ENCODE measurements around the gene ABCA8. TPM values are rescaled to one million over a fixed set of nuclear protein-coding genes. Genes with fewer than 3 reads are reported as not detected.

ABCA8 gene
- total and polyA plus RNA-seq, 2 of the 8 experiments (the other 6 are each of a cell fraction or from before 2014, with no cell fraction given), result not detected

- Histone ChIP-seq H3K9me3 (ENCODE audit: insufficient read depth in 2 of 2, low read depth in 1 of 2, low read length in 1 of 2) (no peaks in the 10 kb centered on the region), H3K79me2 (ENCODE audit: control insufficient read depth in 1 of 2, insufficient read depth in 2 of 2, low read length in 2 of 2) (no peaks in the 10 kb centered on the region), H3K23me2 (ENCODE audit: low read depth, low read length) (no peaks in the 10 kb centered on the region), H4K20me1 (replicated peaks in 1 of 2; ENCODE audit: control insufficient read depth in 1 of 2, insufficient read depth in 2 of 2, low read length in 2 of 2) (no peaks in the 10 kb centered on the region), H3K18ac (ENCODE audit: extremely low read depth, low read length) (no peak overlapping the region), H4K8ac (ENCODE audit: extremely low read depth, insufficient read depth, low read length) (no peak overlapping the region), H3K4me3 (ENCODE audit: extremely low read depth in 1 of 4, insufficient read depth in 2 of 4, low read depth in 3 of 4, low read length in 4 of 4) (no peak overlapping the region), H2BK20ac (ENCODE audit: low read length) (no peak overlapping the region), H2AFZ (ENCODE audit: low read length) (no peak overlapping the region), H2BK120ac (replicated peaks; ENCODE audit: low read depth, low read length) (no peak overlapping the region), H3K14ac (ENCODE audit: insufficient read length) (no peak overlapping the region), H4K91ac (replicated peaks; ENCODE audit: insufficient read length, low read length) (no peak overlapping the region), H2BK15ac (ENCODE audit: low read length) (no peak overlapping the region), H2BK12ac (ENCODE audit: low read depth, low read length) (no peak overlapping the region), H3K4me2 (ENCODE audit: insufficient read depth in 1 of 2, low read depth in 2 of 2, low read length in 2 of 2) (no peak overlapping the region), H3K79me1 (ENCODE audit: low read depth, low read length) (no peaks in the 10 kb centered on the region), H3K36me3 (ENCODE audit: control insufficient read depth in 2 of 4, insufficient read depth in 4 of 4, low read length in 3 of 4) (no peaks in the 10 kb centered on the region), H3K27me3 (replicated peaks in 1 of 4; ENCODE audit: control insufficient read depth in 3 of 4, extremely low read depth in 1 of 4, insufficient read depth in 3 of 4, low read length in 3 of 4) (no peaks in the 10 kb centered on the region), H3K23ac (ENCODE audit: insufficient read length) (no peak overlapping the region), H3K56ac (replicated peaks; ENCODE audit: insufficient read length, low read depth, low read length) (no peak overlapping the region), H3K4me1 (replicated peaks in 1 of 4; ENCODE audit: control insufficient read depth in 3 of 4, insufficient read depth in 4 of 4, low read length in 3 of 4) (no peaks in the 10 kb centered on the region), H4K5ac (ENCODE audit: insufficient read length, low read depth, low read length) (no peak overlapping the region), H3K9ac (replicated peaks in 1 of 4; ENCODE audit: extremely low read depth in 1 of 4, low read depth in 3 of 4, low read length in 3 of 4) (no peak overlapping the region), H3K4ac (replicated peaks; ENCODE audit: insufficient read length, low read depth, low read length) (no peak overlapping the region), H2AK5ac (ENCODE audit: low read depth, low read length) (no peak overlapping the region), H3K27ac (ENCODE audit: low read depth, low read length) (no peak overlapping the region), H2BK5ac (ENCODE audit: low read depth, low read length) (no peak overlapping the region)
- FAIRE-seq (no peak), DNase-seq (ENCODE audit: low read depth in 1 of 2, low spot score in 2 of 2) (no peak)
- WGBS, 2 experiments (ENCODE audit: extremely low coverage in 1 of 2, insufficient coverage in 1 of 2, insufficient read length in 1 of 2, insufficient replicate concordance in 2 of 2, low coverage in 1 of 2, low lambda C conversion rate in 2 of 2, missing lambda C conversion rate in 1 of 2), result 80% methylated on average over 3 of the region's 3 CpGs; no CpG with 5 or more reads in 1 of the 2 experiments
- CTCF ChIA-PET (ENCODE audit: partially characterized antibody), result interaction anchor here (1.3 kb wide), 1 partner anchor 18 kb away, joined by 4 read pairs; no protein-coding TSS in a partner anchor
- POLR2A ChIA-PET (ENCODE audit: partially characterized antibody), result no interaction called here
- TF ChIP-seq RBBP5 (IDR thresholded peaks at IDR 0.05; ENCODE audit: borderline replicate concordance, low read depth, low read length) (no peak), BCL11A (IDR thresholded peaks at IDR 0.05; ENCODE audit: low read depth in 2 of 2, low read length in 2 of 2) (no peak), CREB1 (IDR thresholded peaks at IDR 0.05) (no peak), CEBPB (IDR thresholded peaks at IDR 0.05; ENCODE audit: low read depth, low read length) (no peak), E2F6 (IDR thresholded peaks at IDR 0.05) (no peak), ZNF274 (IDR thresholded peaks at IDR 0.05; ENCODE audit: borderline replicate concordance, extremely low read depth, low read length) (no peak), SP2 (IDR thresholded peaks at IDR 0.05; ENCODE audit: low read length) (no peak), JUND (IDR thresholded peaks at IDR 0.05; ENCODE audit: low read length) (no peak), HDAC6 (IDR thresholded peaks at IDR 0.05; ENCODE audit: low read depth, low read length) (no peak), RNF2 (IDR thresholded peaks at IDR 0.05; ENCODE audit: borderline replicate concordance, low read depth, low read length, missing control alignments, poor library complexity, severe bottlenecking) (no peak), EP300 (IDR thresholded peaks at IDR 0.05; ENCODE audit: borderline replicate concordance in 1 of 2, low read depth in 2 of 2, low read length in 2 of 2) (no peak), HDAC2 (IDR thresholded peaks at IDR 0.05; ENCODE audit: borderline replicate concordance in 1 of 2, low read depth in 2 of 2, low read length in 2 of 2) (no peak), SIRT6 (IDR thresholded peaks at IDR 0.05; ENCODE audit: low read length) (no peak)
These were observed 84.9 kb downstream of the ABCA8 start for GRCh38 chr17:68870161-68870826.
